Measurements from ENCODE around the gene SBF2. TPM values are rescaled to one million over a fixed set of nuclear protein-coding genes. Genes with fewer than 3 reads are reported as not detected.

SBF2 gene
- total RNA-seq, 1 experiment from 2014 or later, result 30.2 TPM

- Mint-ChIP-seq H3K36me3 (ENCODE audit: insufficient read depth in 1 of 3, low read depth in 3 of 3) (no peaks in the 10 kb centered on the region), H3K4me1 (peaks cover 35 to 38% of the 10 kb centered on the region in 2 experiments), H3K27me3 (ENCODE audit: low read depth) (no peaks in the 10 kb centered on the region), H3K9me3 (no peaks in the 10 kb centered on the region), H3K27ac (no peak overlapping the region; a peak in 1 of 7 replicates), H3K4me3 (no peak overlapping the region)
- H3K4me1 ChIP-seq (ENCODE audit: insufficient read depth, low read length), result peaks cover 12% of the 10 kb centered on the region
- no peaks in the 10 kb centered on the region for H3K9me3 ChIP-seq (ENCODE audit: control insufficient read depth, low read depth, low read length)
- no peaks in the 10 kb centered on the region for H3K23me2 ChIP-seq (ENCODE audit: insufficient read length, low read depth, low read length, poor library complexity, severe bottlenecking)
- no peak overlapping the region for H3K56ac ChIP-seq (ENCODE audit: insufficient read length, low read depth, low read length)
- H3K79me2 ChIP-seq (ENCODE audit: insufficient read depth, low read length), result no peaks in the 10 kb centered on the region
- H4K5ac ChIP-seq (ENCODE audit: insufficient read length, low read depth, low read length), result no peak overlapping the region
- no peak overlapping the region for H2BK120ac ChIP-seq (ENCODE audit: low read depth, low read length, poor library complexity, severe bottlenecking)
- H2BK12ac ChIP-seq (ENCODE audit: insufficient read length, low read depth, low read length), result no peak overlapping the region
- no peak overlapping the region for H4K8ac ChIP-seq (replicated peaks; ENCODE audit: insufficient read length, low read depth, low read length)
- no peak overlapping the region for H3K14ac ChIP-seq (ENCODE audit: insufficient read depth, low read length)
- H3K4ac ChIP-seq (ENCODE audit: low read depth, low read length), result no peak overlapping the region
- H2AK5ac ChIP-seq (ENCODE audit: insufficient read length, low read length), result no peak overlapping the region
- H3T11ph ChIP-seq (ENCODE audit: low read length), result no peak overlapping the region
- H2AFZ ChIP-seq (ENCODE audit: low read length), result no peak overlapping the region
- no peak overlapping the region for H2BK20ac ChIP-seq (ENCODE audit: low read depth, low read length, poor library complexity, severe bottlenecking)
- no peaks in the 10 kb centered on the region for H3K79me1 ChIP-seq (ENCODE audit: insufficient read depth, low read depth, low read length, poor library complexity, severe bottlenecking)
- no peaks in the 10 kb centered on the region for H4K20me1 ChIP-seq (ENCODE audit: control insufficient read depth, insufficient read depth, insufficient read length)
- no peak overlapping the region for H3K23ac ChIP-seq (ENCODE audit: insufficient read length, low read depth, low read length)
- no peaks in the 10 kb centered on the region for H3K27me3 ChIP-seq (ENCODE audit: insufficient read depth, low read length)
- peak; percentile 67 for DNase-seq
- H3K27ac ChIP-seq (ENCODE audit: insufficient read length, low read depth, low read length), result no peak overlapping the region
- no peak overlapping the region for H3K4me2 ChIP-seq (ENCODE audit: insufficient read depth, insufficient read length, low read length)
- H2BK5ac ChIP-seq (ENCODE audit: insufficient read length, low read length), result no peak overlapping the region
- H4K91ac ChIP-seq (ENCODE audit: insufficient read length, low read depth, low read length), result no peak overlapping the region
- no peak overlapping the region for H2BK15ac ChIP-seq (ENCODE audit: low read depth, low read length)
- no CpG with 5 or more reads among the region's 4 CpGs for WGBS (ENCODE audit: extremely low coverage, insufficient read length, low lambda C conversion rate)
- H3K9ac ChIP-seq (ENCODE audit: extremely low read depth, insufficient read length, low read length), result no peak overlapping the region
- TF ChIP-seq CTCF (conservative IDR thresholded peaks at IDR 0.05), result peak; percentile 96
- no peak overlapping the region for H3K18ac ChIP-seq (ENCODE audit: insufficient read length, low read depth, low read length)
Observed at GRCh38 chr11:9861860-9862725, 431.9 kb downstream of the SBF2 start.

Data from H9 (cell line).